Gastrocnemius medialis (tissue), 4 donors: Measurements from ENCODE around the gene CTDSPL.

Experiments used
- POLR2A ChIP-seq, 2 donors: fragments of 450-650 bp; IDR thresholded peaks; one replicate each; pipeline ENCODE4 v1.6.1; 2017; ENCODE audit warnings: antibody characterized with exemption in 2 of 2, mild to moderate bottlenecking in 2 of 2, moderate library complexity in 2 of 2
- TF ChIP-seq, protein P1 (sequence below), 5 experiments: fragments of 450-650 bp in 3 of 5; fragments of 200-600 bp in 2 of 5; sonication (generic) in 2 of 5; IDR thresholded peaks in 4 of 5; conservative IDR thresholded peaks in 1 of 5; 1 replicate in 4 of 5; 2 replicates in 1 of 5; pipeline ENCODE4 v1.5.1; 2016 to 2019; ENCODE audit warnings: antibody characterized with exemption in 5 of 5, mild to moderate bottlenecking in 3 of 5, moderate library complexity in 3 of 5

DNA sequence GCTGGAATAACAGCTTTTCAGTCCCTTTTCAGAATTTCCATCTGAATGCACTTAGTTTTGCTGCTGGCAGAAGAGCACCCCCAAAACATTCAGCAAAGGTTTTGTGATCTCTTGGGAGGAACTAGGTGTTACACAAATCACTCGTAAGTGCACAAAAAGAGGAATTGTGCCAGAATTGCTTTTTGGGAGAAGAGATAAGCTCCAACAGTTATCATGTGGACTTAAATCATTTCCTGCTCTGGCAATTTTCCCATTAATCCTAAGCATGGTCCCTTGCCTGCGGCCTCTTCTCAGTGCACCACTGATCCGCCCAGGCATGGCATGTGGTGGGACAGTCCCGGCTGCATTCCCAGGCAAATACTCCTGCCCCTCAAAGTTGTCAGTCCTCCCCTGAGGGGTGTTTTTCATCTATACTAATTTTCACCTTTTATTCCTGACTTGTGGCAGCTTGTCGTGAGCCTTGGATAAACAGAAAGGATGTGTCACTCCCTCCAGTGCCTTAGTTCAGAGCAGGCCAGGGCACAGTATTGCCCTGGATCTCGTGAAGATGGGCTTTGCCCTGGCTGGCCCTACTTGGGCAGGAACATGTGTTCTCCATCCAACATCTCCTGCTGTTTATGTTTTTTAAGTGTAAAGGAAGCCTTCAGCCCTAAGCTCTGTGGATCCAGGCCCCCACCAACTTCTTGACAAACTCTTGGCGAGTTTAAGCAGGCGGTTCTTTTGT lies 84.3 kb downstream of the CTDSPL start:
- no peak for TF ChIP-seq POLR2A (IDR thresholded peaks at IDR 0.05)
- TF ChIP-seq, protein P1, sequence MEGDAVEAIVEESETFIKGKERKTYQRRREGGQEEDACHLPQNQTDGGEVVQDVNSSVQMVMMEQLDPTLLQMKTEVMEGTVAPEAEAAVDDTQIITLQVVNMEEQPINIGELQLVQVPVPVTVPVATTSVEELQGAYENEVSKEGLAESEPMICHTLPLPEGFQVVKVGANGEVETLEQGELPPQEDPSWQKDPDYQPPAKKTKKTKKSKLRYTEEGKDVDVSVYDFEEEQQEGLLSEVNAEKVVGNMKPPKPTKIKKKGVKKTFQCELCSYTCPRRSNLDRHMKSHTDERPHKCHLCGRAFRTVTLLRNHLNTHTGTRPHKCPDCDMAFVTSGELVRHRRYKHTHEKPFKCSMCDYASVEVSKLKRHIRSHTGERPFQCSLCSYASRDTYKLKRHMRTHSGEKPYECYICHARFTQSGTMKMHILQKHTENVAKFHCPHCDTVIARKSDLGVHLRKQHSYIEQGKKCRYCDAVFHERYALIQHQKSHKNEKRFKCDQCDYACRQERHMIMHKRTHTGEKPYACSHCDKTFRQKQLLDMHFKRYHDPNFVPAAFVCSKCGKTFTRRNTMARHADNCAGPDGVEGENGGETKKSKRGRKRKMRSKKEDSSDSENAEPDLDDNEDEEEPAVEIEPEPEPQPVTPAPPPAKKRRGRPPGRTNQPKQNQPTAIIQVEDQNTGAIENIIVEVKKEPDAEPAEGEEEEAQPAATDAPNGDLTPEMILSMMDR (IDR thresholded peaks at IDR 0.05 in 4 of 5, conservative IDR thresholded peaks at IDR 0.05 in 1 of 5): no peak
